HepG2 (cell line): ENCODE data around the gene ENG. TPM values are rescaled to one million over a fixed set of nuclear protein-coding genes. Genes with fewer than 3 reads are reported as not detected.
A peak's percentile ranks its signal among the peaks of the same experiment; 100 is the strongest.

Experiments
- ETV5 ChIP-seq: IDR thresholded peaks from 2 replicates; pipeline ENCODE4 v1.6.1; 2018; ENCODE audit warnings: missing biosample characterization, missing genetic modification reagents, inconsistent platforms, borderline replicate concordance
- FOXK2 ChIP-seq: fragments of 450-650 bp; IDR thresholded peaks from 2 replicates; pipeline ENCODE4 v1.6.1; 2016
- HNRNPLL ChIP-seq: fragments of 200-400 bp; formaldehyde crosslinking; IDR thresholded peaks from 2 replicates; pipeline ENCODE4 v1.6.1; 2017; ENCODE audit warnings: mild to moderate bottlenecking, low read depth, low read length; ENCODE audit not compliant: poor library complexity, severe bottlenecking
- JUND ChIP-seq: sonication (generic); formaldehyde crosslinking; IDR thresholded peaks from 2 replicates; pipeline ENCODE4 v1.8.0; 2022; ENCODE audit warnings: mild to moderate bottlenecking, missing genetic modification reagents
- KAT8 ChIP-seq: IDR thresholded peaks from 2 replicates; pipeline ENCODE4 v1.6.1; 2016; ENCODE audit warnings: missing genetic modification reagents, missing compliant biosample characterization
- PPARG ChIP-seq: conservative IDR thresholded peaks from 2 replicates; pipeline ENCODE4 v1.6.1; 2016; ENCODE audit warnings: missing biosample characterization, missing genetic modification reagents
- RXRB ChIP-seq: IDR thresholded peaks from 2 replicates; pipeline ENCODE4 v1.6.1; 2016; ENCODE audit warnings: borderline replicate concordance, missing genetic modification reagents, missing compliant biosample characterization
- SMARCE1 ChIP-seq: fragments of 450-650 bp; IDR thresholded peaks from 2 replicates; pipeline ENCODE4 v1.6.1; 2017; ENCODE audit warnings: borderline replicate concordance
- TBX2 ChIP-seq: sonication (generic); formaldehyde crosslinking; IDR thresholded peaks from 2 replicates; pipeline ENCODE4 v1.5.0; 2020; ENCODE audit warnings: missing genetic modification reagents, mild to moderate bottlenecking, borderline replicate concordance
- ZFP1 ChIP-seq: IDR thresholded peaks from 2 replicates; pipeline ENCODE4 v1.6.1; 2016
- ZMYM2 ChIP-seq: sonication (generic); formaldehyde crosslinking; IDR thresholded peaks from 2 replicates; pipeline ENCODE4 v1.8.0; 2022; ENCODE audit warnings: mild to moderate bottlenecking, missing genetic modification reagents
- ZNF20 ChIP-seq: sonication (generic); formaldehyde crosslinking; IDR thresholded peaks from 2 replicates; pipeline ENCODE4 v1.4.0; 2020; ENCODE audit warnings: mild to moderate bottlenecking, moderate library complexity, missing genetic modification reagents
- polyA plus RNA-seq, 8 experiments: library from polyadenylated mRNA; depleted of rRNA in 3 of 8; stranded (reverse) in 7 of 8; unstranded in 1 of 8; fragments of >200 nt; fragmentation: Illumina TruSeq in 4 of 8; extraction: Trizol in 4 of 8; gene quantifications; 2 replicates each; pipeline versions ENCODE4 v1.2.1 to v1.2.3, GENCODE V29; 2011 to 2016; ENCODE audit warnings: low read depth in 4 of 8, missing spikeins in 1 of 8, mixed read lengths in 1 of 8; ENCODE audit not compliant: insufficient read depth in 1 of 8
- total RNA-seq, 5 experiments: library from RNA; depleted of rRNA; stranded (reverse); fragments of >200 nt; fragmentation: Illumina TruSeq; extraction: Trizol; gene quantifications; 2 replicates each; pipeline ENCODE4 v1.2.3, GENCODE V29; 2016; ENCODE audit warnings: low read depth in 1 of 5
- TF ChIP-seq, protein P1 (sequence below): sonication (generic); formaldehyde crosslinking; IDR thresholded peaks from 2 replicates; pipeline ENCODE4 v1.4.0; 2020; ENCODE audit warnings: missing genetic modification reagents
- TF ChIP-seq, protein P2 (sequence below): IDR thresholded peaks from 2 replicates; pipeline ENCODE4 v1.6.1; 2012; ENCODE audit warnings: inconsistent platforms
- TF ChIP-seq, protein P3 (sequence below): IDR thresholded peaks from 2 replicates; pipeline ENCODE4 v1.6.1; 2016
- TF ChIP-seq, protein P4 (sequence below): sonication (generic); formaldehyde crosslinking; IDR thresholded peaks from 2 replicates; pipeline ENCODE4 v1.8.1; 2023; ENCODE audit warnings: missing genetic modification reagents, mild to moderate bottlenecking, borderline replicate concordance
- TF ChIP-seq, protein P5 (sequence below): sonication (generic); formaldehyde crosslinking; conservative IDR thresholded peaks from 2 replicates; pipeline ENCODE4 v1.4.0; 2020; ENCODE audit warnings: mild to moderate bottlenecking, missing genetic modification reagents, moderate library complexity

ENG gene
- total and polyA plus RNA-seq, 2 of the 13 experiments (the other 11 are each of a cell fraction or from before 2014, with no cell fraction given) = 0.02 to 1.1 TPM

DNA sequence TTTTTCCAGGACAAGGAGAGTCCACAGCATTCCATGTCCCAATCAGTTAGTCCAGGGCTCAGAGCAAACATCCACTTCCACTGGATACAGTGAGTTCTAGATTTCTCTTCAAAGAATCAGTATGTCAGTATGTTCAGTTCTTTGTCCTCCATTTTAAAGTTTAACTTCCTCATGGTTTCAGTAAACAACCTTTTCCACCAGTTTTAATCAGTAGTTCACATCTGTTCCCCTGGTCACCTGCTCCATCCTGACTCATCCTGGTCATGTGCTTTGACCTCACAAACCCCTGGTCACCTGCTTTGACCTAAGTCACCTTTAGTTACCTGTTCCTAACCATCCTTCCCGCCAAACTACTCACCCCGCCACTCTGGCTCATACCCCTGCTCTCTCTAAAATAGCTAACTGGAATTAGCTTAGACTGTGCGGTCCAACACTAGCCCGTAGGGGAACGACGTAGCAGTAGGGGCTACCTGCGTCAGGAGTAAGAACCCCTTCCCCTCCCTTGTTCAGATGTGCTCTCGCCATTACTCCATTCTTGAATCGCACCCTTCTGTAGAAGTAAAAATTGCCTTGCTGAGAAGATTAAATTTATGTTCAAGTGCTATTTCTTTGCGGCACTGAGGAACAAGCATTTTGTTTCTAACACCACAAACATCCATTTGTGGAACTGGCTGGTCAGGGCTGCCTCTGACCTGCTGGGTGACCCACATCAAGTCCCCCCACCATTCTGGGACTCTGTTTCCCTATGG is 5.5 kb downstream of the ENG start (continued):
- TF ChIP-seq, protein P1, sequence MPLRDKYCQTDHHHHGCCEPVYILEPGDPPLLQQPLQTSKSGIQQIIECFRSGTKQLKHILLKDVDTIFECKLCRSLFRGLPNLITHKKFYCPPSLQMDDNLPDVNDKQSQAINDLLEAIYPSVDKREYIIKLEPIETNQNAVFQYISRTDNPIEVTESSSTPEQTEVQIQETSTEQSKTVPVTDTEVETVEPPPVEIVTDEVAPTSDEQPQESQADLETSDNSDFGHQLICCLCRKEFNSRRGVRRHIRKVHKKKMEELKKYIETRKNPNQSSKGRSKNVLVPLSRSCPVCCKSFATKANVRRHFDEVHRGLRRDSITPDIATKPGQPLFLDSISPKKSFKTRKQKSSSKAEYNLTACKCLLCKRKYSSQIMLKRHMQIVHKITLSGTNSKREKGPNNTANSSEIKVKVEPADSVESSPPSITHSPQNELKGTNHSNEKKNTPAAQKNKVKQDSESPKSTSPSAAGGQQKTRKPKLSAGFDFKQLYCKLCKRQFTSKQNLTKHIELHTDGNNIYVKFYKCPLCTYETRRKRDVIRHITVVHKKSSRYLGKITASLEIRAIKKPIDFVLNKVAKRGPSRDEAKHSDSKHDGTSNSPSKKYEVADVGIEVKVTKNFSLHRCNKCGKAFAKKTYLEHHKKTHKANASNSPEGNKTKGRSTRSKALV (CRISPR knock-in tag) = no peak
- peak; percentile 60; the same call in 1 of the 2 replicates for TF ChIP-seq FOXK2
- TF ChIP-seq, protein P2, sequence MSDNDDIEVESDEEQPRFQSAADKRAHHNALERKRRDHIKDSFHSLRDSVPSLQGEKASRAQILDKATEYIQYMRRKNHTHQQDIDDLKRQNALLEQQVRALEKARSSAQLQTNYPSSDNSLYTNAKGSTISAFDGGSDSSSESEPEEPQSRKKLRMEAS = no peak
- TF ChIP-seq JUND (CRISPR knock-in tag) = no peak
- TF ChIP-seq RXRB (CRISPR knock-in tag) = peak; percentile 82
- TF ChIP-seq, protein P3, sequence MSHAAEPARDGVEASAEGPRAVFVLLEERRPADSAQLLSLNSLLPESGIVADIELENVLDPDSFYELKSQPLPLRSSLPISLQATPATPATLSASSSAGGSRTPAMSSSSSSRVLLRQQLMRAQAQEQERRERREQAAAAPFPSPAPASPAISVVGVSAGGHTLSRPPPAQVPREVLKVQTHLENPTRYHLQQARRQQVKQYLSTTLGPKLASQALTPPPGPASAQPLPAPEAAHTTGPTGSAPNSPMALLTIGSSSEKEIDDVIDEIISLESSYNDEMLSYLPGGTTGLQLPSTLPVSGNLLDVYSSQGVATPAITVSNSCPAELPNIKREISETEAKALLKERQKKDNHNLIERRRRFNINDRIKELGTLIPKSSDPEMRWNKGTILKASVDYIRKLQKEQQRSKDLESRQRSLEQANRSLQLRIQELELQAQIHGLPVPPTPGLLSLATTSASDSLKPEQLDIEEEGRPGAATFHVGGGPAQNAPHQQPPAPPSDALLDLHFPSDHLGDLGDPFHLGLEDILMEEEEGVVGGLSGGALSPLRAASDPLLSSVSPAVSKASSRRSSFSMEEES = peak; percentile 97
- TF ChIP-seq KAT8 (CRISPR knock-in tag) = no peak; the same call in 1 of the 2 replicates
- TF ChIP-seq, protein P4, sequence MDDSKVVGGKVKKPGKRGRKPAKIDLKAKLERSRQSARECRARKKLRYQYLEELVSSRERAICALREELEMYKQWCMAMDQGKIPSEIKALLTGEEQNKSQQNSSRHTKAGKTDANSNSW (CRISPR knock-in tag) = no peak
- TF ChIP-seq TBX2 (CRISPR knock-in tag) = peak; percentile 49; the same call in 1 of the 2 replicates
- TF ChIP-seq, protein P5, sequence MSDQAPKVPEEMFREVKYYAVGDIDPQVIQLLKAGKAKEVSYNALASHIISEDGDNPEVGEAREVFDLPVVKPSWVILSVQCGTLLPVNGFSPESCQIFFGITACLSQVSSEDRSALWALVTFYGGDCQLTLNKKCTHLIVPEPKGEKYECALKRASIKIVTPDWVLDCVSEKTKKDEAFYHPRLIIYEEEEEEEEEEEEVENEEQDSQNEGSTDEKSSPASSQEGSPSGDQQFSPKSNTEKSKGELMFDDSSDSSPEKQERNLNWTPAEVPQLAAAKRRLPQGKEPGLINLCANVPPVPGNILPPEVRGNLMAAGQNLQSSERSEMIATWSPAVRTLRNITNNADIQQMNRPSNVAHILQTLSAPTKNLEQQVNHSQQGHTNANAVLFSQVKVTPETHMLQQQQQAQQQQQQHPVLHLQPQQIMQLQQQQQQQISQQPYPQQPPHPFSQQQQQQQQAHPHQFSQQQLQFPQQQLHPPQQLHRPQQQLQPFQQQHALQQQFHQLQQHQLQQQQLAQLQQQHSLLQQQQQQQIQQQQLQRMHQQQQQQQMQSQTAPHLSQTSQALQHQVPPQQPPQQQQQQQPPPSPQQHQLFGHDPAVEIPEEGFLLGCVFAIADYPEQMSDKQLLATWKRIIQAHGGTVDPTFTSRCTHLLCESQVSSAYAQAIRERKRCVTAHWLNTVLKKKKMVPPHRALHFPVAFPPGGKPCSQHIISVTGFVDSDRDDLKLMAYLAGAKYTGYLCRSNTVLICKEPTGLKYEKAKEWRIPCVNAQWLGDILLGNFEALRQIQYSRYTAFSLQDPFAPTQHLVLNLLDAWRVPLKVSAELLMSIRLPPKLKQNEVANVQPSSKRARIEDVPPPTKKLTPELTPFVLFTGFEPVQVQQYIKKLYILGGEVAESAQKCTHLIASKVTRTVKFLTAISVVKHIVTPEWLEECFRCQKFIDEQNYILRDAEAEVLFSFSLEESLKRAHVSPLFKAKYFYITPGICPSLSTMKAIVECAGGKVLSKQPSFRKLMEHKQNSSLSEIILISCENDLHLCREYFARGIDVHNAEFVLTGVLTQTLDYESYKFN (CRISPR knock-in tag) = peak; percentile 77
- TF ChIP-seq ZFP1 = no peak
- TF ChIP-seq ZMYM2 = no peak
- TF ChIP-seq ETV5 (CRISPR knock-in tag) = peak; percentile 13; the same call in 1 of the 2 replicates
- TF ChIP-seq ZNF20 (CRISPR knock-in tag) = no peak
- TF ChIP-seq HNRNPLL = no peak
- 0 out of 2 replicates have a peak, but pooled peaks have one; percentile 28 for TF ChIP-seq PPARG
- no peak for TF ChIP-seq SMARCE1
